BLaER1 (cell line): ENCODE measurements around the gene ATP6V1D.

Experiments
- H3K27ac ChIP-seq: shearing (Covaris generic); formaldehyde crosslinking; 2 replicates; pipeline ENCODE4 v1.8.1; 2022
- H3K27me3 ChIP-seq: shearing (Covaris generic); formaldehyde crosslinking; 2 replicates; pipeline ENCODE4 v1.8.1; 2022
- H3K36me3 ChIP-seq: shearing (Covaris generic); formaldehyde crosslinking; 2 replicates; pipeline ENCODE4 v1.8.1; 2022
- H3K4me1 ChIP-seq: shearing (Covaris generic); formaldehyde crosslinking; 2 replicates; pipeline ENCODE4 v1.8.1; 2022
- H3K4me2 ChIP-seq: shearing (Covaris generic); formaldehyde crosslinking; 2 replicates; pipeline ENCODE4 v1.8.1; 2022
- H3K4me3 ChIP-seq: shearing (Covaris generic); formaldehyde crosslinking; 2 replicates; pipeline ENCODE4 v1.8.1; 2022
- H3K9ac ChIP-seq: shearing (Covaris generic); formaldehyde crosslinking; 2 replicates; pipeline ENCODE4 v1.8.1; 2022
- H3K9me3 ChIP-seq: shearing (Covaris generic); formaldehyde crosslinking; 2 replicates; pipeline ENCODE4 v1.8.1; 2022
- H4K20me1 ChIP-seq: shearing (Covaris generic); formaldehyde crosslinking; 2 replicates; pipeline ENCODE4 v1.8.1; 2022
- Cebpa-rat ChIP-seq: shearing (Covaris generic); IDR thresholded peaks from 2 replicates; pipeline ENCODE4 v1.8.1; 2022

Gene ATP6V1D

DNA sequence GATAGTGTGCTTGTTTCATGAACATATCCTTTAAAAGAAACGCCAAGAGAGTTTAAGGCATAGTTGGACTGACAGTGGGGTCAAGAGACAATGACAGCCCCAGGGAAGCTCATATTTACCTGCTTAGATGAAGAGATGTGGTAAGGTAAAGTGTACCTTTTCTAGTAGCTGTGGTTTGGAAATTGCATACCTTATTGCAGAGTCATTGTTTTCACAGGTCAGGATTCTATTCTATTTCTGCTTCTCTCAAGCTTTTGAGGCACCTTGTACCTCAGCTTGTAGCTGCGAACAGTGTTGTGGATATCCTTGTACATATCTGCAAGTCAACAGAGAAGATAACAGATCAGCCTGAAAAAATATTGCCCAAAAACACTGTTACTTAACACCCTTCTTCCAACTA, 47.7 kb downstream of the ATP6V1D start:
- H4K20me1 ChIP-seq: no peaks in the 10 kb centered on the region
- no peak for TF ChIP-seq Cebpa-rat

More for the DNA sequence above, 47.7 kb downstream of the ATP6V1D start:
- Histone ChIP-seq H3K9ac (no peak overlapping the region), H3K4me3 (no peak overlapping the region), H3K27me3 (no peaks in the 10 kb centered on the region), H3K27ac (no peak overlapping the region), H3K9me3 (no peaks in the 10 kb centered on the region), H3K4me1 (no peaks in the 10 kb centered on the region), H3K4me2 (no peak overlapping the region), H3K36me3 (peaks cover 16% of the 10 kb centered on the region)
